HL-60 (cell line): ENCODE measurements around the gene CPO.

Experiments used
- GABPA ChIP-seq: IDR thresholded peaks from 2 replicates; pipeline ENCODE4 v1.6.1; 2012; ENCODE audit warnings: low read depth
- POLR2AphosphoS5 ChIP-seq: IDR thresholded peaks from 2 replicates; pipeline ENCODE4 v1.6.1; 2012; ENCODE audit warnings: low read depth
- REST ChIP-seq: IDR thresholded peaks from 2 replicates; pipeline ENCODE4 v1.6.1; 2012; ENCODE audit warnings: low read depth; ENCODE audit not compliant: insufficient replicate concordance
- SPI1 ChIP-seq: IDR thresholded peaks from 2 replicates; pipeline ENCODE4 v1.6.1; 2012; ENCODE audit warnings: low read depth, mild to moderate bottlenecking, borderline replicate concordance
- TF ChIP-seq, protein P1 (sequence below): IDR thresholded peaks from one replicate; pipeline ENCODE4 v1.5.1; 2011; ENCODE audit warnings: low read length, control low read depth, inconsistent platforms; ENCODE audit not compliant: insufficient read depth

DNA sequence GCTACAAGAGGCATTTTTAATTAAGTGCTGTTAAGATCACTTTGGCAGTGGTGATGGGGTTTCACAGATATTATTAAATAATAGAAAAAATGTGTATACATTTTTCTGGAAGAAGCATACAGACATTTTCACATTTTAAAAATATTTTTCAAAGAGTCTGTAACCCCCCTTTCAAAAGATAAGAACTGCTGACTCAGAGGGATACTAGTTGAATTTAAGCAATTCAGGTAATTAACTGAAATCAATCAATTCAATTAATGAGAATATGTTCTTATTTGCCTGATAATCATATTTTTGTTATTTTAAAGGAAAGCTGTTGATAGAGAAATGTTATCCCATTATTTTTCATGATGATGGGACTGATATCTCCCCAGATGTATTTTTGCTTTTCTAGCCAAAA, 41.1 kb downstream of the CPO start:
- TF ChIP-seq, protein P1, sequence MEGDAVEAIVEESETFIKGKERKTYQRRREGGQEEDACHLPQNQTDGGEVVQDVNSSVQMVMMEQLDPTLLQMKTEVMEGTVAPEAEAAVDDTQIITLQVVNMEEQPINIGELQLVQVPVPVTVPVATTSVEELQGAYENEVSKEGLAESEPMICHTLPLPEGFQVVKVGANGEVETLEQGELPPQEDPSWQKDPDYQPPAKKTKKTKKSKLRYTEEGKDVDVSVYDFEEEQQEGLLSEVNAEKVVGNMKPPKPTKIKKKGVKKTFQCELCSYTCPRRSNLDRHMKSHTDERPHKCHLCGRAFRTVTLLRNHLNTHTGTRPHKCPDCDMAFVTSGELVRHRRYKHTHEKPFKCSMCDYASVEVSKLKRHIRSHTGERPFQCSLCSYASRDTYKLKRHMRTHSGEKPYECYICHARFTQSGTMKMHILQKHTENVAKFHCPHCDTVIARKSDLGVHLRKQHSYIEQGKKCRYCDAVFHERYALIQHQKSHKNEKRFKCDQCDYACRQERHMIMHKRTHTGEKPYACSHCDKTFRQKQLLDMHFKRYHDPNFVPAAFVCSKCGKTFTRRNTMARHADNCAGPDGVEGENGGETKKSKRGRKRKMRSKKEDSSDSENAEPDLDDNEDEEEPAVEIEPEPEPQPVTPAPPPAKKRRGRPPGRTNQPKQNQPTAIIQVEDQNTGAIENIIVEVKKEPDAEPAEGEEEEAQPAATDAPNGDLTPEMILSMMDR = no peak
- no peak for TF ChIP-seq SPI1
- no peak for TF ChIP-seq GABPA
- no peak for TF ChIP-seq POLR2AphosphoS5
- no peak for TF ChIP-seq REST
